ENCODE data around the gene DCANP1.

- TF ChIP-seq REST (IDR thresholded peaks at IDR 0.05; ENCODE audit: insufficient replicate concordance, low read depth) (no peak), CTCF (IDR thresholded peaks at IDR 0.05; ENCODE audit: insufficient read depth, low read length) (no peak), POLR2AphosphoS5 (IDR thresholded peaks at IDR 0.05; ENCODE audit: low read depth) (no peak), SPI1 (IDR thresholded peaks at IDR 0.05; ENCODE audit: borderline replicate concordance, low read depth) (no peak), GABPA (IDR thresholded peaks at IDR 0.05; ENCODE audit: low read depth) (no peak)
Observed at GRCh38 chr5:135396459-135397055, 50.6 kb downstream of the DCANP1 start.

Measured in HL-60 (cell line).